ENCODE measurements around the gene FBXO41.
A peak's percentile ranks its signal among the peaks of the same experiment; 100 is the strongest.

The FBXO41 gene

DNA sequence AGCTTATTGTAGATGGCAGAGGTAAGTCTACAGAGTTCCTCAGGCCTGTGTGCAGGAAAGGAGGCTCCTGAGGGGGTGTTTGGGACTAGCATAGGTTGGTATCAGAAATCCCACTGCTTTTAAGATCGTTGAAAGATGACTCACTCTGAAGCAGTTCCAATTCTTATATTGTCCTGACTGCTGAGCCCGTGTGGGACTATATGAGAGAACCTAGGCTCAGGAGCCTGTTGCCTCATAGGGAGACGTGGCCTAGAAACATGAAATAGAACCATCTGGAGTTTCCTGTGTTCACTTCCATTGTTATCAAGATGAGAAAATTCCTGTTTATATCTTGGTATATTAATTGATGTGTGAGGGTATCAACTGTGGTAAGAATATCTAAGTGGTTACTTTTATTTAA is 44.5 kb downstream of the FBXO41 start:
- no peak for FAIRE-seq

DNA sequence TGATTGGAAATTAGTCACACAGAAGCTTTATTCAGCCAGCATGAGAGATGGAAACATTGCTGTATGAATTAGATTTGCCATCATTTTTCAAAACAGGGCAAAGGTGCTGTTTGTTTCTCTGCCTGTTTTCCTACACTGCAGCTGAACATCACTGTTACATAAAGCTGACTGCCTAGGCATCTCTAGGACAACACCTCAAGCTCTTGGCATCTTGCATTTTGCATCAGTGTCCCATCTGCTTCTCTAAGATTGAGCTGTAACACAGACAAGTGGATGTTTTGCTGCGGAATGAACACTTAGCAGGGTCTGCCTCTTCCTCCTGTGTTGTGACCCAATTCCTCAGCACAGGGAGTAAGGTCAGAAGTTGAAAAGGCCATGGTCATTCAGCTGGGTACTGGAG is 45.3 kb downstream of the FBXO41 start:
- no peak for FAIRE-seq

DNA sequence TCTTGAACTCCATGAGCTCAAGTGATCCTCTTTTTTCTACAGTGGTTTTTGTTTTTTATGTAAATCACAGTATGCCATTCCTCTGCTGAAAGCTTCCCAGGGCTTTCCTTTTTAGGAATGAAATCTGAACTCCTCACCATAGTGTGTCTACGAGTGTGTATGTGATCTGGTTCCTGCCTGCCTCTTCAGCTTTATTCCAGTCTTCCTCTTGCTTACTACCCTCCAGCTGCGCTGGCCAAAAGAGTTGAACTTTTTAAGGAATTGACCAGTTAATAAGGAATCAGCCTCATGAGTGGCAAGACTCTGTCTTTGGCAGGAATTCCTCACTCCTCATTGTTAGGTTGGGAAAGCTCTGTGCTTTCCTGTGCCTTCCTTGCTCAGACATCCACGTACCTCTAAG is 46.1 kb downstream of the FBXO41 start:
- no peak for FAIRE-seq

DNA sequence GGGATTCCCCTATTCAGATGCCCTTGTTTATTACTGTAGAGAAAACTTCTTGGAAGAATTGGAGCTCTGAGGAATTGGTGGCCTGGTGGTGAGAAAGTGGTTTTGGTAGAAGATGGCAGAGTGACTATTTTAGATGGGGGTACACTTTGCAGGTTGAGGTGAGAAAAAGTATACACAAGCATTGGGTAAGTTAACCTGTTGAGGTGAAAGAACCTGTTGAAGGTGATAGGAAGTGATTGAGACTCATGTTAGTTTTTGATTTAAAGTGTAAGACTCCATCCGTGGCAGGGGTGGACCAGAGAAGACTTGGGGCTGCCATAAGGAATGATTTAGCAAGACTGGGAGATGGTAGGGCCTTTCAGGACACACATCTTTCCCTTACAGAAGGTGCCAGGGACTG is 47.1 kb downstream of the FBXO41 start:
- no peak for FAIRE-seq

DNA sequence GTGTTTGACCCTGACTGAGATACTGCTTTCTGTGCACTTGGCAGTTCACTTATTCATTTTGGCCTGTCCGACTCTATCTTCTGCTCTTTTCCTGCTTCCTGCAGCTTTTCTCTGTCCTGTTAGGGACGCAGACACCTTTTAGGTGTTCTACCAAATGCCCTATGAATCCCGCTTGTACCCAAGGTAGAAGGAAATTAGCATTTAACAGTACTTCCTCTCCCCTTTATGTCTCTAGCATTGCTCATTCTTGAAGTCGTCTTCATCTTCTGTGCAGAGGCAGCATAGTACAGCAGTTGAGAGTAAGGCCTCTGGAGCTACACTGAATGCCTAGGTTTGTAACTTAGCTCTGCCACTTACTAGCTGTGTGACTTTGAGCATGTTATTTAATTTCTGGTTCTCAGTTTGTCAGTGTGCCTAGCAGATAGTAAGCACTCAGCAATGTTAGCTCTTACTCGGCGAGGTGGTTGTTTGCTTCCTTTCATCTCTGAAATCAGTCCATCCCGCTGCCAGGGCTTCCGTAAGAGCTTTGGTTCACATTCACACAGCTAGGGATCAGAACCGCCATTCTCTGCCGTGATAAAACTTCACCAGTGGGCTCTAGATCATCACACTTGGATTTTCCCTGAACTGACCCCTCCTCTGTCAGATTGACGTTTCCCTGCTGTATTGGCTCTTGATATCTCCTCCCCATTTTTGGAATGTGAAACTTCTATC is 48.8 kb downstream of the FBXO41 start:
- no peak for FAIRE-seq

DNA sequence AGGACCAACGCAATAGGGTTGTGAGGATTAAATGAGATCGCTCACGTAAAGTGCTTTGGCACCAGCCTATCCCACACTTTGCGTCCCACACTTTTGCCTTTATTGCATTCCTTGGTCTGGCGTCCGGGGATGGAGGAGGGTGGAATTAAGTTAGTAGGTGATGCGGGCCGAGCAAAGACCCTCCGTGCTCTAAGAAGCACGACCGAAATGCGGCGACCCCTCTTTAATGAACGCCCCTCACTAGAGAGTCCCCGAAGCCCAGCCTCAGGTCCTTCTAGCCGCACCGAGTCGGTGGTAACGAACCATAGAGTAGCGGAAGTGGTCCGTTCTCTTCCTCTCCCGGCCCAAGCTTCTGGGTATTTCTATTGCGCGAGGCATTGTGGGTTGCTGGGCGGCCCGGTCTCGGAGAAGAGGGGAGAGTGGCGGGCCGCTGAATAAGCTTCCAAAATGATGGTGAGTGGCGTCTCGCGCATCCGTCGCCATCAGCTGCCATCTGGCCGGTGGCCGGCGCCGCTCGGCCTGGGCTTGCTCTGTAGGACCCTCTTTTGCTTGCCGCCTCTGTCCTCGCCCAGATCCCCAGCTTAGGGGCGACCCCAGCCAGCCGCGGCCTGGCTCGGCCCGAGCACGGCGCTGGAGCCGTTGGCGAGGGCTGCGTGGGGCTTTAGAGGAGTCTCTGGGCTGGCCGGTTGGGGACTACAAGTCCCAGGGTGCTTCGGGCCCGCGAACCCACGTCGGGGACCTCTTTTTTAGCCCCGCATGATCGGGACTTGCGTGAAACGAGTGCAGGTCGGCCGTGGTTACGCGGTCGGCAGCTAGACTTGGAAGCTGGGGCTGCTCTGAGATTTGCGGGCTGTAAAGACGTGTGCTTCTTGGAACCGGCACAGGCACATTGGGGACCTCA is 50.1 kb downstream of the FBXO41 start, which contains the start of gene CCT7:
CCT7 (plus strand) TSS at position 377 of the 901 bp plus-strand sequence; CDS start at position 448, 71 bp downstream.
- FAIRE-seq: no peak

DNA sequence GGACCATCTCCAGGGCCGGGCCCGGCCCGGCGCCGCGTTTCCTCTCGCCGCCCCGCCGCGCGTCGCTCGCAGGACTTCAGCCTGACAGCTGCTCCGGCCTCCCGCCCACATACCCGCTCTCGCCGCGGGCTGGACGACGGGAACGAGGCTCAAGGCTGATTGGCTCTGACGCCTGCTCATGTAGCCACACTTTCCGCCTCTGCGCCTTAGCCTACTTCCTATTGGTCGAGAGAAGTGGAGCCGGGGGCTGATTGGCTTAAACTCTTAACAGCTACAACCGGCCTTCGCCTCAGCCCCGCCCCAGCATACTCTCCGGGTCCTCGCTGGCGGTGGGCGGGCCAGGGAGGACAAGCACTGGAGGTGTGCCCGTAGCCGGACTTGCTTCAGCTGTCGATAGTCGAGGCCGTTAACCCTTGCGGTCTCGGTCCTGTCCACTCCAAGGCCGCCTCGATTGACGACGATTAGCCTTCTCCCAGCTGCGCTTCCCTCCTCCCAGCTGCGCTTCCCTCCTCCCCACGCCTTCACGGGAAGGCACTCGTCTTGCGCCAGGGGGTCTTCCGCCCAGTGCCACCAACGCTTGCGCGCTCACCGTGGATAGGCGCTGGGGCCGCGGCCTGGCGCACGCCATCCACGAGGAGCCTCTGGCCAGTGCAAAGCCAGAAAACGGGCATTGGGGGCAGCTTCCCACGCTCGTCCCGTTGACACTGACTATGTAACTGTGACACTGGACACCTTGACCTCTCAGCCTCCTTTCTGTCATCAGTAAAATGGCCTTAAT is 50.9 kb downstream of the FBXO41 start, which contains the start of gene PRADC1:
PRADC1 (minus strand) TSS at position 86 of the 778 bp plus-strand sequence; CDS start at position 7, 79 bp downstream.
- peak; percentile 97 for FAIRE-seq

DNA sequence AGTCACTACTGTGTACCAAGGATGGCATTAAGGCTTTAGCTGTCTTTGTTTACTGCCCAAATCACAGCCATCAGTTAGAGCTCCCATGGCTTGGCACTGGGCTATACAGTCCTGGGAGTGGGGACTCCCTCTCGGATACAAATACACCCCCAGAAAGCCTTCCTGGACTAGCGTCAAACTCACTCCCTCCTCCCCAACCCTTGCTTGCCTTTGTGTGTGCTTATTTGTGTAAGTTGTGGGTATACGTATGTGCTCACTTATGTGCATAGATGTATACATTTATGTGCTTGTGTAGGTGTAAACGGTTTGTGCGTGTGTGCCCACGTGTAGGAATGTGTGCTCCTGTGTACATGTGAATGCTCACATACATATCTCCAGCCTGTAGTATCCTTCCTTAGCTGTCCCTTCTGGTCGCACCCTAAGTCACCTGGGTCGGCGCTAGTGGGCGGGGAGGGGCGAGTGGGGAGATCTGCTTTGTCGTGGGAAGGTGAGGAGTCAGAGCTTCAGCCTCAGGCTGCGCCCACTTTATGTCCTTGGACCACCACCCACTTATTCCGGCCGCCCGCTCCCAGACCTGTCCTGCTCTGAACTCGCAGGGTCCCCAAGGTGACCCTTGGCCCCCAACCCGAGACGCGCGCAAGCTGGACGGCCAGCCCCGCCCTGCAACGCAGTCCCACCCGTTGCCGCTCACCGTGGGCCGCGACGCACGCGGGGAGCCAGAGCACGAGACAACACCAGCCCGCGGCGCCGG is 51.7 kb downstream of the FBXO41 start:
- FAIRE-seq: no peak

DNA sequence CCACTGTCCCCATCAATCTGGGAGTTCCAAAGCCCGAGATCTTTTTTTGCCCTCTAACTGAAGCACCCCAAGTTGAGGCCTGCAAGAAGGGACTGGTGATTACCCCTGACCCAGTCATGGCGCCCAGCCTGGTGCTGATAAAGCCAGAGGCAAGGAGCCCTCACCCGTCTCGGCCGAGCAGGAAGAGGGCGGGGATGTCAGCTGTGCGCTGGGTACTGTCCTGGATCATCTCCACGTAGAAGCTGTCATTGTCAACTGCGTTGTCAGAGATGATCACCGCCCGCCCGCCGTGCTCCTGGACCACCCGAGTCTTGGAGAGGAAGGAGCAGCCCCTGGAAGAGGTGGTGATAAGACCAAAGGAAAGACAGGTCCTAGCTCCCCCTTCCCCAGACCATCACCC is 55.6 kb downstream of the FBXO41 start:
- no peak for FAIRE-seq

DNA sequence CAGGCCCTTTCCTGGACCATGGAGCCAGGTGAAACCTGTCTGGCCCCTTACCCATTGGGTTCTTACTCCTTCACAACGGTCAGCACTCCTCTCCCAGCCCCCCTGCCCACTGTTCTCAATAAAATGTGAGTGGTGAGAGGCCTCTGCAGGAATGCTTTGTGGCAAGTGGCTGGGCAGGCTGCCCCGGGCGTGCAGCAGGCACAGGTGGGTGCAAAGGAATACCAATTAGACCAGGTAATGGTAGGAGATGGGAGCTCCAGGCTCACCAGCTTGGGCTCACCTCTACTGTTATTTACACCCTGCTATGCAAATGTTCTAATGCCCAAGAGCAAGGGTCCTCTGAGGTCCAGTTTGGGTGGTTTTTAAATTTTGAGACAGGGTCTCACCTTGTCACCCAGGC is 57.2 kb downstream of the FBXO41 start:
- no peak for FAIRE-seq

DNA sequence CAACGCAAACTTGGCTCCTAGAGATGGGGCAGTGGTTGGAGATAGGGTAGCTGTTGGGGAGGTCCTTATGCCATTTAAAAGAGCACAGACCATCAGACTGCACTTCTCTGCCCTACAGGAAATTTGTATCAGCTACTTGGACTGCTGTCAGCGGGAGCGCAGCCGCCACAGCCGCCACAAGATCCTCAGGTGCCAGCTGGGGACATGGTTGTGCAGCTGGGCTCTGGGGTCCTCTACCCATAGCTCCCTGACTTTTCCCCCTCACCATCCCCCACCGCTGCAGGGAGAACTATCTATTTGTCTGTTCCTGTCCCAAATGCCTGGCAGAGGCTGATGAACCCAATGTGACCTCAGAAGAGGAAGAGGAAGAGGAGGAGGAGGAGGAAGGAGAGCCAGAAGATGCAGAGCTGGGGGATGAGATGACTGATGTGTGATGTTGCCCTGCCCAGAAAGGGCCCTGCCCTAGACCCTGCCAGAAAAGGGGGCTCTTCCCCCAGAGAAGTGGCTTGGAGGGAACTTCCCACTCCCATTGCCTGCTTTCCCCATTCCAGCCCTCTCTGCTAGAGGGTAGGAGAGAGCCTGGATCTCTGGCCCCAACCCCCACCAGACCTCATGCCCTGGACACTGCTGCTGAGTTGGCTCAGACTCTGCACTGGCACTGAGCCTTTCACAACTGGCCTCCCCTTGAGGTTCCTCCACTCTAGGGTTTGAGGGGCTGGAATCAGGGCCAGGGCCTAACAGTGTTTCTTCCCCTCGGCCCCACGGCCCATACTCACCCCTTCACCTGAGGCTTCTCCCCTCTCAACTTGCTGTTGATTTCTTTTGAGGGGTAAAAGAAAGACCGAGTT is 58.5 kb downstream of the FBXO41 start:
- FAIRE-seq: no peak

DNA sequence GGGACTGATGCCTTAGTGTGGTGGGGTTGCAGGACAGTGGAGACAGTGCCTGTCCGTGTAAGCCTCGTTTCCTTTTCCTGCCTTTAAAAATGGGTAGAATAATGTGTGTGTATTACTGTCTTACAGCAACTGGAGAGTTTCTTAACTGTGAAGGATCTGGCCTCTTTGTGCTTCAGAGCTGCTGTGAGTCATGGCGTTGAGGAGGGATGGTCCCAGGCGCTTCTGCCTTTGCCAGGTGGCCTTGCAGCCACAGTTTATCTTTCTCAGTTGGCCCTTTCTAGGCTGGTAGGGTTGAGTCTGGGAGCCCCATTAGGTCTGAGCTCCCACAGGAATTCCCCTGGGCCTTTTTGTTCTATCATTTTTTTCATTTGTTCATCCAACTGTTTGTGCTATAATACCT is 60.5 kb downstream of the FBXO41 start:
- no peak for FAIRE-seq

DNA sequence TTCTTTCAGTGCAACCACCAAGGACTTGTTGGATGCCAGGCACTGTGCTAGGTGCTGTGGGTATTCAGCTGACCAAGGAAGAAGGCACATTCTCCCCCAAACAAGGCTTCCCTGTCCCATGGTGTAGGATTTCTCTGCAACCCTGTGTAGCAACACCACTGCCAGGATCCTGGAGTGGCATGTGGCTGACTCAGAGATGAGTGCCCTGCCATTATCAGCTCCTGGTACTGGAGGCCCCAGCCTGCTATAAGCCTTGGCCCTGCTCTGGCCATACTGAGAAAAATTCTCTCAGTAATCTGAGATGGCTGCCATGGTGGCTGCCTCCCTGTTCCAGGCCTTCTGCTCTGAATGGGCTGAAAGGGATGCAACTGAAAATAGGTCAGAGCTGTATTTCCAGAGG is 66.0 kb downstream of the FBXO41 start:
- FAIRE-seq: no peak

DNA sequence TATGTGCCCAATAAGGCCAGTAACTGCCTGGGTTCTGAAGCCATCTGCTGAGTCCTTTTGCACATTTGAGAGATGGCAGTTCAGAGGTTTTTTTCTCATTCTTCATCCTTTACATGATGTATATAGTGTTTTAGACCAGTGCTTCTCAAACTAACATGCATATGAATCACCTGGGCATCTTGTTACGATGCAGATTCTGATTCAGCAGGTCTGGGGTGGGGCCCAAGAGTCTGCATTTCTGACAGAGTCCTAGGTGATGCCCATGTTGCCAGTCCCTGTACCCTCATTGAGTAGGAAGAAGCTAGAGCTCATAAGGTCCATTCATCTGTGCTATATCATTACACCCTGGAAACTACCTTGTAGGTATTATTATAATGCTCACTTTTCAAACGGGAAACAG is 66.5 kb downstream of the FBXO41 start:
- no peak for FAIRE-seq

DNA sequence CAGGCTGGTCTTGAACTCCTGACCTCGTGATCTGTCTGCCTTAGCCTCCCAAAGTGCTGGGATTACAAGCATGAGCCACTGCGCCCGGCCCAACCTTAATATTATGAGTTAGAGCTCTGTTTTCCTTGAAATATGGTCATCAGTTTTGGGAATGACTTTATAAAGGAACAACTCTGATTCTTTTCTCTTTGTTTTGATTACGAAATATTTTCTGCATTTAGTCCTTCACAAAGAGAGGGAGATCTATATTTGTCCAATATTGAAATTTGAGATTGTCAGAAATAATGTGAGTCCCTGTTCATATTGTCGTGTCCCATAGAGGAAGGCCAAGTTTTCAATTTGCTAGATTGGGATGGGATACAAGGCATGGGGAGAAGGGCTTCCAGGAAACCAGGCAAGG is 67.1 kb downstream of the FBXO41 start:
- FAIRE-seq: no peak

DNA sequence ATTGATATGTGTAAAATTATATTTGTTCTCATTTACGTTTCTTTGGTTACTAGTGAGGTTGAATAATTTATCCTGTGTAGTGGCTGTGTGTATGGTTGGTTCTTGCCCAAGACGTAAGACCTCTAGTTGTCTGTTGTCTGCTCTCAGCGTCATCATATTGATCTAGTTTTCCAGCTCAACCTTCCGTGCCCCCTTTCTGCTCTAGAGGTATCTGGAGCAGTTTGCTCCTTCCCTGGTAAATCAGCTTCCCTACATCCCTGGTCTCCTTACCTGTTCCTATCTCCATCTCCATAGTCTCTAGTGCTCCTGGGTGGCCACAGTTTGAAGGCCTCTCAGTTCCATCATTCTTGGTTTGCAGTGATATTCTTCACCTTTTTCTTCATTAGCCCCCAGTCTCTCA is 69.0 kb downstream of the FBXO41 start:
- FAIRE-seq: no peak

DNA sequence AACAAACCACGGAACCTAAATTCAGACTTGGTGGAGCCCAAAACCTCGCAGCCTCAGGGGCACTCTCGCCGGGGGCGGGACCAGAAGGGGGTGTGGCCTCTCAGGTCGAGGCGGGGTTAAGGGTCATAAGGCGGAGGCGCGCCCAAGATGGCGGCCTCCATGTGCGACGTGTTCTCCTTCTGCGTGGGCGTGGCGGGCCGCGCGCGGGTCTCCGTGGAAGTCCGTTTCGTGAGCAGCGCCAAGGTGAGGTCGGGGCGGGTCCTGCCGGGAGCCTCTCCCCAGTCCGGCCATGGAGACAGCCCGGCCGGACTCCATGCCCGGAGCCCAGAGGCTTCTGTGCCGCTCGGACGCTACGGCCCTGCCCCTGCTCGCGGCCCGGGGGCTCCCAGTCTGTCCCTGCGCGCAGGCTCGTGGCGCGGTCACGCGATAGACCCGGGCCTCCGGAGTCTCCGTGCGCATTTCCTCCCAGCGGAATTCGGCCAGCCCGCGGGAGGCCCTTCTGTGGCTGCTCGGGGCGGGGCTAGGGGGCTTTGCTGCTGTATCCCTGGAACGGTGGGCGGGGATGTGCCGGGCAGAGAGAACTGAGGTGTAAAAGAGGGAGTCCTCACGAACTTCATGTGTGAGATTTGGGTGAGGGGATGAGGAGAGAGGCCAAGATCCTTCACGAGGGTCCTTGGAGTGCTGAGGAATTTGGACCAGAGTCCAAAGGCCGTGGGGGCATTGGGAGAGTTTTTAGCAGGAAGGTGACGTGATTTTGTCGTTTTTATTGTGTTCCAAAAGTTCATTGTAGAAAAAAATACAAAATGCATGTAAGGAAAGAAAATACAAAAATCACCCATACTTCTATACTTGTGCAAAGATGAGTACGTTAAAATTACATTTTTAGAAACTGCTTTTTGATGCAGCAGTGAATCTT is 69.9 kb downstream of the FBXO41 start, which contains the start of gene SMYD5:
SMYD5 (plus strand) TSS at position 126 of the 916 bp plus-strand sequence; CDS start at position 148, 22 bp downstream.
- peak; percentile 27 for FAIRE-seq

DNA sequence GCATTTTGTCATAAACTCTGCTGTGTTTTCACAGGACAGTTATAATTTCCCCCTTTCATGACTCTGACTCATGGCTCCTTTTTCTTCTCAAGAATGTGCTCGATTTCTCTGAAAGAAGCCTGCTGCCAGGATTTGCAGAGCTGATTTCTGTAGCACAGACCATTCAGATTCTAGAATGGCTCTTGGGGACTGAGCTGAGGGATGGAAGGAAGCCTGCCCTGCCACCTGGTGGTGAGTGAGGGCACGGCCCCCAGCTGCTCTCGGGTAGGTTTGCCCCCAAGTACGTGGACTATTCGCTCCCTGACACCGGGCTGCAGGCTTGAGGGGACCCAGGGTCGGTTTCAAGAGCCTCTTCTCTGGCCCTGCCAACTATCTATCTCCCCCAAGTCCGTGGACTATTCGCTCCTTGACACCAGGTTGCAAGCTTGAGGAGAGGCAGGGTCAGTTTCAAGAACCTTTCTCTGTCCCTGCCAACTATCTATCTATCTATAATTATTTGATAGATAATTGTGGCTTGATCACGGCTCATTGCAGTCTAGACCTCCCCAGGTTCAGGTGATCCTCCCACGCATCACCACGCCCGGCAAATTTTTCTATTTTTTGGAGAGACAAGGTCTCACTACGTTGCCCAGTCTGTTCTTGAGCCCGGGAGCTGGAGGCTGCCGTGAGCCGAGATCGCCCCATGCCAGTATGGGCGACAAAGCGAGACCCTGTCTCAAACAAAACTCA is 71.7 kb downstream of the FBXO41 start:
- FAIRE-seq: no peak

DNA sequence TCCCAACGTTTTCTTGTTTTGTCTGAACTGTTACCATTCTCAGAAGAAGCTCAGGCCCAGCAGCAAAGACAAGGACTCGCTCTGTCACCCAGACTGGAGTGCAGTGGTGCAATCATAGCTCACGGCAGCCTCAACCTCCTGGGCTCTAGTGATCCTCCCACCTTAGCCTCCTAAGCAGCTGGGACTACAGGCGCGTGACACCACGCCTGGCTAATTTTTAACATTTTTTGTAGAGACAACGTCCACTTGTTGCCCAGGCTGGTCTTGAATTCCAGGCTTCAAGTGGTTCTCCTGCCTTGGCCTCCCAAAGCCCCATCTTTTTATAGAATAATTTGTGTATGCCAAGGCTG is 72.2 kb downstream of the FBXO41 start:
- no peak for FAIRE-seq

DNA sequence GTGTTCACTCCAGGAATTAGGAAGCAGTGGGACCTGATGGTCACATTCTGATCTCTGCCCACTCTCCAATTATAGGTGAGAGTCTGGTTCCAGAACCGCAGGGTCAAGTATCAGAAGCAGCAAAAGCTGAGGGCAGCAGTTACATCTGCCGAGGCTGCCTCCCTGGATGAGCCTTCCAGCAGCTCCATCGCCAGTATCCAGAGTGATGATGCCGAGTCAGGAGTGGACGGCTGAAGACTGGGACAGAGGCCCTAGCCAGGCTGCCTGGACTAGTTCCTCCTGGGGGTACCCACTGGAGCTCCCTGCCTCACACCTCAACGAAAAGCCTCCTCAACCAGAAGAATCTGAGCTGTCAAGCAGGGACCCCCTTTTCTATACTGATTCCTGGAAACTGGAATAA is 73.6 kb downstream of the FBXO41 start:
- FAIRE-seq: no peak

Measured in A204.1 (cell line).